PC-3 (cell line): Measurements from ENCODE around the gene WAS. TPM values are rescaled to one million over a fixed set of nuclear protein-coding genes. Genes with fewer than 3 reads are reported as not detected.
"Not testable (repeated sequence)": the region's sequence is repeated elsewhere in the genome, so short reads cannot be mapped to it uniquely, and the experiment has no call there.

ENCODE experiments used
- ATAC-seq: fragments of 200-7000 bp; cut with Tn5 transposase; 2 replicates; pipeline ENCODE4 v1.9.1; 2020; ENCODE audit warnings: mild to moderate bottlenecking, moderate library complexity
- BruUV-seq: library from RNA; stranded (reverse); fragments of 400-500 nt; replicated peaks from 2 replicates; lab custom pipeline; 2021; lab: Mats Ljungman, UMichigan
- CTCF ChIA-PET: fragments of 300-600 bp; sonication (Branson Sonifier 250); formaldehyde crosslinking; loops from one replicate; lab custom pipeline; 2022; ENCODE audit warnings: antibody characterized with exemption; lab: Charles Lee
- POLR2A ChIA-PET: fragments of 300-600 bp; sonication (Branson Sonifier 250); formaldehyde crosslinking; loops from one replicate; lab custom pipeline; 2022; ENCODE audit warnings: antibody characterized with exemption; ENCODE audit not compliant: unreplicated experiment; lab: Charles Lee
- DNase-seq: peaks from one replicate; pipeline ENCODE4 v3.0.0-alpha.2; 2015
- H2AFZ ChIP-seq: fragments of 300-600 bp; sonication (generic); 2 replicates; pipeline ENCODE4 v1.6.0; 2016; ENCODE audit warnings: antibody characterized with exemption, low read length
- H3F3A ChIP-seq: fragments of 300-600 bp; sonication (generic); one replicate; pipeline ENCODE4 v1.6.0; 2017; ENCODE audit warnings: antibody characterized with exemption, low read length, control low read depth, mild to moderate bottlenecking; ENCODE audit not compliant: unreplicated experiment
- H3K27ac ChIP-seq: fragments of 300-600 bp; sonication (generic); 2 replicates; pipeline ENCODE4 v1.5.1; 2016; ENCODE audit warnings: mild to moderate bottlenecking, low read length
- H3K27me3 ChIP-seq: fragments of 300-600 bp; sonication (generic); 2 replicates; pipeline ENCODE4 v1.6.1; 2016; ENCODE audit warnings: low read length, mixed read lengths
- H3K36me3 ChIP-seq: fragments of 300-600 bp; sonication (generic); 2 replicates; pipeline ENCODE4 v1.6.1; 2016; ENCODE audit warnings: low read depth, mixed run types, low read length, mixed read lengths
- H3K4me1 ChIP-seq: fragments of 300-600 bp; sonication (generic); 2 replicates; pipeline ENCODE4 v1.5.1; 2016; ENCODE audit warnings: low read length; ENCODE audit not compliant: insufficient read depth
- H3K4me2 ChIP-seq: fragments of 300-600 bp; sonication (generic); 2 replicates; pipeline ENCODE4 v1.6.0; 2016; ENCODE audit warnings: low read length
- H3K4me3 ChIP-seq: fragments of 300-600 bp; sonication (generic); 2 replicates; pipeline ENCODE4 v1.5.1; 2016; ENCODE audit warnings: mild to moderate bottlenecking, low read length, mixed read lengths
- H3K79me2 ChIP-seq: fragments of 300-600 bp; sonication (generic); 2 replicates; pipeline ENCODE4 v1.6.1; 2017; ENCODE audit warnings: low read length, mixed read lengths
- H3K9ac ChIP-seq: fragments of 300-600 bp; sonication (generic); 2 replicates; pipeline ENCODE4 v1.6.0; 2016; ENCODE audit warnings: mild to moderate bottlenecking, low read length
- H3K9me2 ChIP-seq: fragments of 300-600 bp; sonication (generic); replicated peaks from 2 replicates; pipeline ENCODE4 v1.6.1; 2016; ENCODE audit warnings: mixed run types, low read length, mixed read lengths
- H3K9me3 ChIP-seq: fragments of 300-600 bp; sonication (generic); 2 replicates; pipeline ENCODE4 v1.6.1; 2016; ENCODE audit warnings: low read length, mixed read lengths
- H4K20me1 ChIP-seq: fragments of 300-600 bp; sonication (generic); 2 replicates; pipeline ENCODE4 v1.6.1; 2016; ENCODE audit warnings: low read length, mixed read lengths
- CTCF ChIP-seq: fragments of 300-600 bp; sonication (generic); conservative IDR thresholded peaks from 2 replicates; pipeline ENCODE4 v1.5.1; 2017; ENCODE audit warnings: antibody characterized with exemption, low read depth, mild to moderate bottlenecking, low read length
- EZH2 ChIP-seq: fragments of 300-600 bp; sonication (generic); IDR thresholded peaks from one replicate; pipeline ENCODE4 v1.6.1; 2017; ENCODE audit warnings: antibody characterized with exemption, mild to moderate bottlenecking, low read length; ENCODE audit not compliant: unreplicated experiment
- EZH2phosphoT487 ChIP-seq: fragments of 300-600 bp; sonication (generic); IDR thresholded peaks from 2 replicates; pipeline ENCODE4 v1.6.1; 2018; ENCODE audit warnings: mild to moderate bottlenecking, antibody characterized with exemption, low read length, borderline replicate concordance
- intact Hi-C: fragments of 100-400 bp; cut with micrococcal nuclease; formaldehyde crosslinking; loops from 2 replicates; pipeline ENCODE4 v1.9.0; 2023
- total RNA-seq: library from RNA; depleted of rRNA; stranded (reverse); fragments of >200 nt; gene quantifications from 2 replicates; pipeline ENCODE4 v1.2.3, GENCODE V29; 2014

WAS gene
- total RNA-seq, 1 experiment from 2014 or later, result 0.66 TPM

- peak; percentile 21 for DNase-seq
- Histone ChIP-seq H3F3A (no peaks in the 10 kb centered on the region), H2AFZ (no peak overlapping the region)
Measured at GRCh38 chrX:48665991-48666390, 17.6 kb upstream of the WAS start.

DNA sequence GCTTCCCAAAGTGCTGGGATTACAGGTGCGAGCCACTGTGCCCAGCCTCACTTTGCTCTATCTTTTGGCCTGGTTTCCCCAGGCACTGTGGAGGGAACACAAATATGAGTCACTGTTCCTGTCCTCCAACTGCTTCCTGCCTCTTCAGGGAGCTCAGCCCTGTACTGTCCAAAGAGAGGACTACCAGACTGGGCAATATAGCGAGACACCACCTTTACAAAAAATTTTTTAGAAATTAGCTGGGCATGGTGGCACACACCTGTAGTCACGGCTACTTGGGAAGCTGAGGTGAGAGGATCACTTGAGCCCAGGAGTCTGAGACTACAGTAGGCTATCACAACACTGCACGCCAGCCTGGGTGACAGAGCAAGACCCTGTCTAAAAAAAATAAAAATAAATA, 16.9 kb upstream of the WAS start:
- no peak for ATAC-seq
- H3K4me1 ChIP-seq, result no peaks in the 10 kb centered on the region
- H3K79me2 ChIP-seq, result no peaks in the 10 kb centered on the region
- CTCF ChIA-PET, result no interaction called here
- H2AFZ ChIP-seq, result no peak overlapping the region
- TF ChIP-seq EZH2 (no peak), CTCF (no peak), EZH2phosphoT487 (no peak)
- H3K4me2 ChIP-seq, result no peak overlapping the region
- POLR2A ChIA-PET, result no interaction called here
- BruUV-seq, result no TSS peak
- H3K27me3 ChIP-seq, result no peaks in the 10 kb centered on the region
- no peak overlapping the region for H3K27ac ChIP-seq
- no peaks in the 10 kb centered on the region for H3F3A ChIP-seq
- no peaks in the 10 kb centered on the region for H3K36me3 ChIP-seq
- DNase-seq, result no peak
- H3K9me2 ChIP-seq, result no peaks in the 10 kb centered on the region
- no peak overlapping the region for H3K4me3 ChIP-seq
- intact Hi-C loops, result no loop called here
- H3K9me3 ChIP-seq, result no peaks in the 10 kb centered on the region
- H4K20me1 ChIP-seq, result no peaks in the 10 kb centered on the region
- no peak overlapping the region for H3K9ac ChIP-seq

More at GRCh38 chrX:48665991-48666390, 17.6 kb upstream of the WAS start:
- intact Hi-C loops, result no loop called here
- no peak overlapping the region for H3K4me2 ChIP-seq
- H3K27me3 ChIP-seq, result no peaks in the 10 kb centered on the region
- ChIA-PET CTCF (no interaction called here), POLR2A (no interaction called here)
- no peak for TF ChIP-seq EZH2phosphoT487
- TF ChIP-seq CTCF, result no peak
- no peak for TF ChIP-seq EZH2
- H3K79me2 ChIP-seq, result no peaks in the 10 kb centered on the region
- no TSS peak for BruUV-seq
- no peaks in the 10 kb centered on the region for H4K20me1 ChIP-seq
- no peak overlapping the region for H3K9ac ChIP-seq
- peak; percentile 40; the same call in 1 of the 2 replicates for ATAC-seq
- H3K4me3 ChIP-seq, result no peak overlapping the region
- H3K27ac ChIP-seq, result no peak overlapping the region
- no peaks in the 10 kb centered on the region for H3K9me3 ChIP-seq
- H3K9me2 ChIP-seq, result no peaks in the 10 kb centered on the region
- no peaks in the 10 kb centered on the region for H3K4me1 ChIP-seq
- no peaks in the 10 kb centered on the region for H3K36me3 ChIP-seq

GRCh38 chrX:48667509-48667908, 16.1 kb upstream of the WAS start:
- intact Hi-C loops, result no loop called here
- no TSS peak for BruUV-seq
- Histone ChIP-seq H3K4me3 (no peak overlapping the region), H2AFZ (no peak overlapping the region), H3K4me2 (no peak overlapping the region), H3K9me2 (no peaks in the 10 kb centered on the region), H3K9me3 (no peaks in the 10 kb centered on the region), H4K20me1 (no peaks in the 10 kb centered on the region), H3K4me1 (no peaks in the 10 kb centered on the region), H3K27me3 (no peaks in the 10 kb centered on the region), H3K27ac (no peak overlapping the region), H3K36me3 (no peaks in the 10 kb centered on the region), H3K79me2 (no peaks in the 10 kb centered on the region), H3K9ac (no peak overlapping the region), H3F3A (no peaks in the 10 kb centered on the region)
- ChIA-PET POLR2A (interaction anchor here (0.6 kb wide), 2 partner anchors 36 to 69 kb away, joined by 3 to 5 read pairs; no protein-coding TSS in a partner anchor), CTCF (no interaction called here)
- ATAC-seq, result no peak
- no peak for DNase-seq
- TF ChIP-seq CTCF, result no peak
- TF ChIP-seq EZH2phosphoT487, result no peak
- no peak for TF ChIP-seq EZH2

- H2AFZ ChIP-seq, H3K36me3 ChIP-seq, CTCF ChIA-PET, H3K79me2 ChIP-seq, H4K20me1 ChIP-seq, H3K9me3 ChIP-seq, H3K4me3 ChIP-seq, H3K27me3 ChIP-seq, H3K4me1 ChIP-seq, intact Hi-C loops, ATAC-seq, H3K4me2 ChIP-seq, DNase-seq, H3K9ac ChIP-seq, H3K27ac ChIP-seq, H3K9me2 ChIP-seq, BruUV-seq, H3F3A ChIP-seq: not testable (repeated sequence)
- POLR2A ChIA-PET, result interaction anchor here (0.6 kb wide), 1 partner anchor 70 kb away, joined by 3 read pairs; no protein-coding TSS in a partner anchor
Measured at GRCh38 chrX:48668187-48668586, 15.4 kb upstream of the WAS start.
